ENCODE data around the gene VTCN1.

DNA sequence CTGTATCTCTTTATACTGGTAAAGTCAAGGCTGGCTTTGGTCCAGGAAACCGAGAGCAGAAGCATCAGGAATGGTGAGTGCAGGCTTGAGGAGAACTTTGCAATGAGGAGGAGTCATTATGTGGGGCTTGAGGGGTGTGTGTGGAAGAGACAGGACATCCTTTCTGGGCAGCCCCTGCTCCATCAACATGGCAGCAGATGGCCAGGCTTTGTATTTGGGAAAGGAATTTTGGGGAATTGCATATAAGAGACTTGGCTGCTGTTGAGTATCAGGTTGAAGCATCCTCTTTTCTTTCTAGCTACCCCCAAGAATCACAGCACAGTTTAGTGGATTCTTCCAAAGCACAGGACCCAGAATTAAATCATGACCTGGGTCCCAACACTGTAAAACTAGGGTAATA lies 33.4 kb downstream of the VTCN1 start:
- TF ChIP-seq ATF3 (CRISPR knock-in tag; IDR thresholded peaks at IDR 0.05) = no peak
- TF ChIP-seq RFXANK (CRISPR knock-in tag; IDR thresholded peaks at IDR 0.05) = no peak
- no peak for TF ChIP-seq HOXD1 (CRISPR knock-in tag; IDR thresholded peaks at IDR 0.05)
- TF ChIP-seq ZNF3 (CRISPR knock-in tag; IDR thresholded peaks at IDR 0.05) = no peak

Measured in HepG2 (cell line).